ENCODE data around the gene ATP2B2.

ATP2B2 gene

GRCh38 chr3:10379161-10379560, 126.2 kb downstream of the ATP2B2 start:
- no peak overlapping the region for H3K4me3 ChIP-seq (ENCODE audit: low read depth, low read length)
- no peak for DNase-seq (ENCODE audit: low read depth)
- TF ChIP-seq MYC (IDR thresholded peaks at IDR 0.05; ENCODE audit: low read depth, low read length) (no peak), CTCF (IDR thresholded peaks at IDR 0.05; ENCODE audit: low read depth, low read length) (no peak), MAX (IDR thresholded peaks at IDR 0.05; ENCODE audit: low read depth, low read length) (no peak), POLR2A (IDR thresholded peaks at IDR 0.05; ENCODE audit: extremely low read depth, insufficient read length) (no peak)

- no peak for DNase-seq (ENCODE audit: low read depth)
- TF ChIP-seq POLR2A (IDR thresholded peaks at IDR 0.05; ENCODE audit: extremely low read depth, insufficient read length): no peak
- TF ChIP-seq MAX (IDR thresholded peaks at IDR 0.05; ENCODE audit: low read depth, low read length): no peak
- no peak for TF ChIP-seq CTCF (IDR thresholded peaks at IDR 0.05; ENCODE audit: low read depth, low read length)
- no peak for TF ChIP-seq MYC (IDR thresholded peaks at IDR 0.05; ENCODE audit: low read depth, low read length)
- no peak overlapping the region for H3K4me3 ChIP-seq (ENCODE audit: low read depth, low read length)
Measured at GRCh38 chr3:10378742-10379141, 126.6 kb downstream of the ATP2B2 start.

- DNase-seq (ENCODE audit: low read depth): no peak
- no peak overlapping the region for H3K4me3 ChIP-seq (ENCODE audit: low read depth, low read length)
- TF ChIP-seq CTCF (IDR thresholded peaks at IDR 0.05; ENCODE audit: low read depth, low read length): no peak
- TF ChIP-seq POLR2A (IDR thresholded peaks at IDR 0.05; ENCODE audit: extremely low read depth, insufficient read length): no peak
- TF ChIP-seq MYC (IDR thresholded peaks at IDR 0.05; ENCODE audit: low read depth, low read length): no peak
- TF ChIP-seq MAX (IDR thresholded peaks at IDR 0.05; ENCODE audit: low read depth, low read length): no peak
Measured at GRCh38 chr3:10378246-10378645, 127.1 kb downstream of the ATP2B2 start.

- no peak for DNase-seq (ENCODE audit: low read depth)
- TF ChIP-seq CTCF (IDR thresholded peaks at IDR 0.05; ENCODE audit: low read depth, low read length) (no peak), POLR2A (IDR thresholded peaks at IDR 0.05; ENCODE audit: extremely low read depth, insufficient read length) (no peak), MYC (IDR thresholded peaks at IDR 0.05; ENCODE audit: low read depth, low read length) (no peak), MAX (IDR thresholded peaks at IDR 0.05; ENCODE audit: low read depth, low read length) (no peak)
Measured at GRCh38 chr3:10377148-10377725, 128.1 kb downstream of the ATP2B2 start.

GRCh38 chr3:10376353-10376752, 129.0 kb downstream of the ATP2B2 start:
- no peak for DNase-seq (ENCODE audit: low read depth)
- TF ChIP-seq MYC (IDR thresholded peaks at IDR 0.05; ENCODE audit: low read depth, low read length) (no peak), POLR2A (IDR thresholded peaks at IDR 0.05; ENCODE audit: extremely low read depth, insufficient read length) (no peak), CTCF (IDR thresholded peaks at IDR 0.05; ENCODE audit: low read depth, low read length) (no peak), MAX (IDR thresholded peaks at IDR 0.05; ENCODE audit: low read depth, low read length) (no peak)

More at GRCh38 chr3:10377148-10377725, 128.1 kb downstream of the ATP2B2 start:
- H3K4me3 ChIP-seq (ENCODE audit: low read depth, low read length): no peak overlapping the region

More at GRCh38 chr3:10376353-10376752, 129.0 kb downstream of the ATP2B2 start:
- H3K4me3 ChIP-seq (ENCODE audit: low read depth, low read length): no peak overlapping the region
